Kidney epithelial cell (primary cell): ENCODE results near the gene NCKAP5. TPM values are rescaled to one million over a fixed set of nuclear protein-coding genes. Genes with fewer than 3 reads are reported as not detected.
A peak's percentile ranks its signal among the peaks of the same experiment; 100 is the strongest.

Source experiments
- DNase-seq: peaks from one replicate; pipeline ENCODE4 v3.0.0-alpha.2; 2010; ENCODE audit warnings: low read depth
- H3K27me3 ChIP-seq: 2 replicates; pipeline ENCODE4 v1.6.0; 2011; ENCODE audit warnings: low read length; ENCODE audit not compliant: control insufficient read depth, insufficient read depth
- H3K36me3 ChIP-seq: 2 replicates; pipeline ENCODE4 v1.5.1; 2011; ENCODE audit warnings: low read length; ENCODE audit not compliant: control insufficient read depth, insufficient read depth
- H3K4me3 ChIP-seq: 2 replicates; pipeline ENCODE4 v1.5.1; 2011; ENCODE audit warnings: low read depth, mild to moderate bottlenecking, control low read depth, low read length
- CTCF ChIP-seq: IDR thresholded peaks from 2 replicates; pipeline ENCODE4 v1.5.1; 2011; ENCODE audit warnings: mild to moderate bottlenecking, moderate library complexity, low read length, control low read depth, inconsistent platforms; ENCODE audit not compliant: insufficient read depth, poor library complexity, severe bottlenecking
- total RNA-seq: library from RNA; depleted of rRNA; stranded (reverse); fragments of >200 nt; gene quantifications from 2 replicates; pipeline ENCODE4 v1.2.3, GENCODE V29; 2015

The NCKAP5 gene
- total RNA-seq, 1 donor from 2014 or later, result 0.33 TPM

- no peaks in the 10 kb centered on the region for H3K36me3 ChIP-seq
- no peaks in the 10 kb centered on the region for H3K27me3 ChIP-seq
- H3K4me3 ChIP-seq, result no peak overlapping the region
- no peak for TF ChIP-seq CTCF
- no peak for DNase-seq
These were observed 5.4 kb upstream of the NCKAP5 start for GRCh38 chr2:133573491-133574162.

- Histone ChIP-seq H3K36me3 (no peaks in the 10 kb centered on the region), H3K27me3 (no peaks in the 10 kb centered on the region), H3K4me3 (no peak overlapping the region)
- no peak for TF ChIP-seq CTCF
- no peak for DNase-seq
These were observed 3.0 kb upstream of the NCKAP5 start for GRCh38 chr2:133571249-133571648.

- no peaks in the 10 kb centered on the region for H3K27me3 ChIP-seq
- TF ChIP-seq CTCF, result no peak
- DNase-seq, result no peak
- no peaks in the 10 kb centered on the region for H3K36me3 ChIP-seq
- no peak overlapping the region for H3K4me3 ChIP-seq
These were observed 2.3 kb upstream of the NCKAP5 start for GRCh38 chr2:133570542-133570941.

- H3K4me3 ChIP-seq, result no peak overlapping the region
- H3K36me3 ChIP-seq, result no peaks in the 10 kb centered on the region
- no peaks in the 10 kb centered on the region for H3K27me3 ChIP-seq
- no peak for DNase-seq
- TF ChIP-seq CTCF, result no peak
These were observed 1.1 kb upstream of the NCKAP5 start for GRCh38 chr2:133569286-133569830.

GRCh38 chr2:133568598-133568997 lies 335 bp upstream of the NCKAP5 start:
- no peaks in the 10 kb centered on the region for H3K27me3 ChIP-seq
- no peak for DNase-seq
- no peak for TF ChIP-seq CTCF
- no peaks in the 10 kb centered on the region for H3K36me3 ChIP-seq
- peak overlapping the region; percentile 12 for H3K4me3 ChIP-seq

- Histone ChIP-seq H3K4me3 (no peak overlapping the region), H3K27me3 (no peaks in the 10 kb centered on the region), H3K36me3 (no peaks in the 10 kb centered on the region)
- TF ChIP-seq CTCF, result no peak
- DNase-seq, result no peak
These were observed 5.7 kb downstream of the NCKAP5 start for GRCh38 chr2:133562558-133562957.
